OCI-M1 (cell line): ENCODE measurements around the gene ADGRV1.

ENCODE experiments used
- DNase-seq: peaks from one replicate; lab custom pipeline; 2025; lab: John Stamatoyannopoulos, UW

The ADGRV1 gene

GRCh38 chr5:90875456-90875855 is 316.9 kb downstream of the ADGRV1 start:
- DNase-seq: no peak

GRCh38 chr5:90876366-90876765 is 317.8 kb downstream of the ADGRV1 start:
- no peak for DNase-seq

GRCh38 chr5:90877049-90877448 is 318.5 kb downstream of the ADGRV1 start:
- no peak for DNase-seq

- DNase-seq: peak; percentile 54
These were observed 319.5 kb downstream of the ADGRV1 start for GRCh38 chr5:90878081-90878480.

- peak; percentile 9 for DNase-seq
These were observed 320.1 kb downstream of the ADGRV1 start for GRCh38 chr5:90878549-90879196.

GRCh38 chr5:90881626-90882150 is 323.1 kb downstream of the ADGRV1 start:
- no peak for DNase-seq

- no peak for DNase-seq
These were observed 323.9 kb downstream of the ADGRV1 start for GRCh38 chr5:90882448-90882847.

- DNase-seq: no peak
These were observed 326.7 kb downstream of the ADGRV1 start for GRCh38 chr5:90885180-90885868.

- no peak for DNase-seq
These were observed 327.8 kb downstream of the ADGRV1 start for GRCh38 chr5:90886381-90886780.

- DNase-seq: peak; percentile 13
These were observed 330.1 kb downstream of the ADGRV1 start for GRCh38 chr5:90888511-90889324.

- no peak for DNase-seq
These were observed 330.7 kb downstream of the ADGRV1 start for GRCh38 chr5:90889325-90889600.

- DNase-seq: no peak
These were observed 331.6 kb downstream of the ADGRV1 start for GRCh38 chr5:90890180-90890579.

- no peak for DNase-seq
These were observed 336.3 kb downstream of the ADGRV1 start for GRCh38 chr5:90894866-90895420.

GRCh38 chr5:90897618-90898017 is 339.0 kb downstream of the ADGRV1 start:
- DNase-seq: no peak

GRCh38 chr5:90898326-90899013 is 339.9 kb downstream of the ADGRV1 start:
- no peak for DNase-seq

- DNase-seq: no peak
These were observed 340.5 kb downstream of the ADGRV1 start for GRCh38 chr5:90899014-90899604.

- DNase-seq: no peak
These were observed 342.7 kb downstream of the ADGRV1 start for GRCh38 chr5:90901261-90901660.

GRCh38 chr5:90902170-90902569 is 343.6 kb downstream of the ADGRV1 start:
- no peak for DNase-seq

GRCh38 chr5:90902651-90903386 is 344.2 kb downstream of the ADGRV1 start:
- DNase-seq: peak; percentile 25

GRCh38 chr5:90909101-90909503 is 350.5 kb downstream of the ADGRV1 start:
- no peak for DNase-seq

GRCh38 chr5:90909940-90910339 is 351.3 kb downstream of the ADGRV1 start:
- DNase-seq: no peak
